CD4-positive, alpha-beta memory T cell (primary cell): ENCODE measurements around the gene SUMO4. TPM values are rescaled to one million over a fixed set of nuclear protein-coding genes. Genes with fewer than 3 reads are reported as not detected.
A peak's percentile ranks its signal among the peaks of the same experiment; 100 is the strongest.

Source experiments
- CTCF ChIA-PET: fragments of 350-600 bp; sonication (Branson Sonifier 250); formaldehyde crosslinking; loops from one replicate; lab custom pipeline; 2021; ENCODE audit warnings: inconsistent platforms; ENCODE audit not compliant: partially characterized antibody; lab: Charles Lee
- POLR2A ChIA-PET: fragments of 350-600 bp; sonication (Branson Sonifier 250); formaldehyde crosslinking; loops from one replicate; lab custom pipeline; 2021; ENCODE audit not compliant: partially characterized antibody; lab: Charles Lee
- DNase-seq, 5 donors: peaks; one replicate each; pipeline versions ENCODE4 v3.0.0 to v3.0.0-alpha.2; 2020 to 2022; ENCODE audit warnings: mixed read lengths in 1 of 5
- H3K27ac ChIP-seq: one replicate; pipeline ENCODE4 v1.7.0; 2013; ENCODE audit warnings: low read depth, low read length
- H3K27me3 ChIP-seq: 2 replicates; pipeline ENCODE4 v1.7.0; 2013; ENCODE audit warnings: mild to moderate bottlenecking, low read length, moderate library complexity; ENCODE audit not compliant: insufficient read depth
- H3K36me3 ChIP-seq: 2 replicates; pipeline ENCODE4 v1.7.0; 2013; ENCODE audit warnings: mild to moderate bottlenecking, low read length, moderate library complexity; ENCODE audit not compliant: insufficient read depth
- H3K4me1 ChIP-seq: 2 replicates; pipeline ENCODE4 v1.7.0; 2013; ENCODE audit warnings: mild to moderate bottlenecking, low read length, moderate library complexity; ENCODE audit not compliant: insufficient read depth
- H3K4me3 ChIP-seq, 2 donors: one replicate each; pipeline ENCODE4 v1.7.0; 2013; ENCODE audit warnings: low read length in 2 of 2, mild to moderate bottlenecking in 1 of 2
- H3K9me3 ChIP-seq, 2 donors: one replicate each; pipeline ENCODE4 v1.7.0; 2013; ENCODE audit warnings: low read length in 2 of 2, control low read depth in 1 of 2; ENCODE audit not compliant: control insufficient read depth in 1 of 2
- H3K27ac Mint-ChIP-seq, 7 donors: one replicate each; pipeline ENCODE4 v1.8.0; 2020 to 2021; ENCODE audit warnings: mixed read lengths in 7 of 7, mild to moderate bottlenecking in 6 of 7, inconsistent platforms in 3 of 7, moderate library complexity in 3 of 7
- H3K27me3 Mint-ChIP-seq, 2 donors: one replicate each; pipeline ENCODE4 v1.8.0; 2020 to 2021; ENCODE audit warnings: mixed read lengths in 2 of 2
- H3K36me3 Mint-ChIP-seq, 2 donors: one replicate each; pipeline ENCODE4 v1.8.0; 2020 to 2021; ENCODE audit warnings: mixed read lengths in 2 of 2, inconsistent platforms in 1 of 2, mild to moderate bottlenecking in 1 of 2
- H3K4me1 Mint-ChIP-seq, 4 donors: one replicate each; pipeline ENCODE4 v1.8.0; 2020 to 2021; ENCODE audit warnings: mixed read lengths in 4 of 4, mild to moderate bottlenecking in 1 of 4
- H3K4me3 Mint-ChIP-seq, 8 donors: one replicate each; pipeline ENCODE4 v1.8.0; 2020 to 2021; ENCODE audit warnings: mixed read lengths in 8 of 8, mild to moderate bottlenecking in 7 of 8, moderate library complexity in 6 of 8, inconsistent platforms in 3 of 8
- H3K9me3 Mint-ChIP-seq, 8 donors: one replicate each; pipeline ENCODE4 v1.8.0; 2020 to 2021; ENCODE audit warnings: mixed read lengths in 8 of 8, mild to moderate bottlenecking in 5 of 8, inconsistent platforms in 3 of 8, moderate library complexity in 1 of 8
- intact Hi-C: fragments of 100-400 bp; cut with micrococcal nuclease; formaldehyde crosslinking; loops from one replicate; pipeline ENCODE4 v1.15.1; 2023
- polyA plus RNA-seq, 2 donors: library from polyadenylated mRNA; unstranded; fragments of 300-500 nt; fragmentation: Illumina TruSeq; gene quantifications; one replicate each; pipeline ENCODE4 v1.2.3, GENCODE V29; 2021
- total RNA-seq, 2 experiments: library from RNA; stranded (reverse); gene quantifications; one replicate each; pipeline ENCODE4 v1.2.3, GENCODE V29; 2021

Gene SUMO4
- total RNA-seq (10 to 100 TPM in 1 of 2 experiments, 1 to 10 TPM in 1; 6.8 to 10.0 TPM), polyA plus RNA-seq (1 to 10 TPM in 1 of 2 donors, not detected in 1; 2.2 TPM)

- H3K27ac Mint-ChIP-seq = peak within 1 kb of the TSS in 3 of 7 donors; percentile 59 to 82 (median 64)
- H3K27me3 Mint-ChIP-seq = no peaks in the 10 kb centered on the region
- Histone ChIP-seq H3K36me3 (peaks cover 42% of the 10 kb centered on the region), H3K27me3 (no peaks in the 10 kb centered on the region), H3K9me3 (no peaks in the 10 kb centered on the region), H3K4me3 (no peak within 1 kb of the TSS), H3K4me1 (peaks cover under 1% of the 10 kb centered on the region), H3K27ac (no peak within 1 kb of the TSS)
- DNase-seq = no peak
- POLR2A ChIA-PET = no interaction called here
- H3K4me3 Mint-ChIP-seq = no peak within 1 kb of the TSS
- no peaks in the 10 kb centered on the region for H3K9me3 Mint-ChIP-seq
- intact Hi-C loops = no loop called here
- H3K4me1 Mint-ChIP-seq = peaks cover 15 to 27% (median 20%) of the 10 kb centered on the region in 4 donors
- peaks cover 69 to 72% of the 10 kb centered on the region in 2 donors for H3K36me3 Mint-ChIP-seq
- CTCF ChIA-PET = interaction anchor here (2.4 kb wide), 1 partner anchor 32 kb away, joined by 7 read pairs; no protein-coding TSS in a partner anchor
Observed at GRCh38 chr6:149400050-149400449, at the start of gene SUMO4. SUMO4 (plus strand) TSS chr6:149400262; CDS start chr6:149400392, 130 bp downstream.

DNA sequence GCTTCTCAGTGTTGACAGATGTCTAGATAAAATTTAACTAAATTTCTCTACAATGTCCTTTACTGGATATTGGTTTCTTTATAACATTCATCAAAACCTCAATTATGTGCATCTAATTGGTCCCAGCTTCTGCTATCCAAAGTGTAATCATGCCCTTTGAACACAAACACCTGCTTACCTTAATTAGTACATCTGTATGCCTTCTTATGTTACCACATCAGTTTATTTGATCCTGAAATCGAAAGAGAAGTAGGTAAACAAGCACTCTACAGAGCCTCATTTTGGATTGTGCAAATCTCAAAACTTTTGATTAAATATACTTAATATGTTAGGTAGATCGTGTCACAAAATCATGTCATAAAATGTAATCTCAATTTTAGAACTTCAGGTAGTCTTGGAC lies 46.1 kb upstream of the SUMO4 start:
- H3K27ac ChIP-seq = no peak overlapping the region
- Mint-ChIP-seq H3K4me1 (peaks cover 55 to 92% (median 75%) of the 10 kb centered on the region in 4 donors), H3K9me3 (no peaks in the 10 kb centered on the region), H3K36me3 (peaks cover 5 to 31% of the 10 kb centered on the region in 2 donors), H3K4me3 (peak overlapping the region in 3 of 8 donors; percentile 12 to 50 (median 33)), H3K27me3 (no peaks in the 10 kb centered on the region), H3K27ac (peak overlapping the region in 4 of 7 donors; percentile 31 to 79 (median 54))
- no peaks in the 10 kb centered on the region for H3K27me3 ChIP-seq
- no peak for DNase-seq
- H3K4me1 ChIP-seq = peaks cover 90% of the 10 kb centered on the region
- intact Hi-C loops = loop anchor here (2.0 kb wide), 1 partner anchor 17 kb away; no protein-coding TSS in a partner anchor
- H3K36me3 ChIP-seq = no peaks in the 10 kb centered on the region
- ChIA-PET POLR2A (no interaction called here), CTCF (no interaction called here)
- H3K4me3 ChIP-seq = no peak overlapping the region
- no peaks in the 10 kb centered on the region for H3K9me3 ChIP-seq

DNA sequence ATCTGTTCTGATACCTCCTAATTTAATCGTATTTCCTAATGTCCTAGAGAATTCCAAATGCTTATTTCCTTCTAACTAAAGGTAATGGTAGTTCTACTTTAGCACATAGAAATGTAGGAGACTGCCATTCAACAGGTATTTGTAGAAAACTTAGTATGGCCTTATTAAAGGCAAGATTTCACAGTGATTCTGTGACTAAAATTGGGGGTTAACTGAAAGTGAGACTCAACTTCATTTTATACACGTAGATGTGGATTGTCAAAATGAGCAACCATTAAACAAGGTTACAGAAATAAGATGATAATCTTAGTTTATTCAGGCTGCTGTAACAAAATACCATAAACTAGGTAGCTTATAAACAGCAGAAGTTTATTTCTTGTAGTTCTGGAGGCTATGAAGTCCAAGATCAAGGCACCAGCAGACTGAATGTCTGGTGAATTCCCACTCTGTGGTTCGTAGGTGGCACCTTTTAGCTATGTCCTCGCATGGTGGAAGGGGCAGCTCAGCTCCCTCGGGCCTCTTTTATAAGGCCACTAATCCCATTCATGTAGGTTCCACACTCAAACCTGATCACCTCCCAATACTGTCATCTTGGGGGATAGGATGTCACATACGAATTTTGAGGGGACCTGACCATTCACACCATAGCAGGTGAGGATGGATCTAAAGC lies 43.8 kb upstream of the SUMO4 start:
- DNase-seq = no peak
- Mint-ChIP-seq H3K4me3 (peak overlapping the region in 2 of 8 donors; percentile 13 to 40), H3K27me3 (no peaks in the 10 kb centered on the region), H3K9me3 (peaks cover 0 to 3% (median 0%) of the 10 kb centered on the region in 8 donors), H3K27ac (peak overlapping the region in 6 of 7 donors; percentile 43 to 87 (median 50)), H3K4me1 (peaks cover 53 to 91% (median 72%) of the 10 kb centered on the region in 4 donors), H3K36me3 (peaks cover 11 to 31% of the 10 kb centered on the region in 2 donors)
- no peak overlapping the region for H3K27ac ChIP-seq
- CTCF ChIA-PET = interaction anchor here (0.8 kb wide), 1 partner anchor 16 kb away, joined by 3 read pairs; no protein-coding TSS in a partner anchor
- peaks cover 92% of the 10 kb centered on the region for H3K4me1 ChIP-seq
- H3K36me3 ChIP-seq = no peaks in the 10 kb centered on the region
- no peaks in the 10 kb centered on the region for H3K9me3 ChIP-seq
- intact Hi-C loops = no loop called here
- H3K4me3 ChIP-seq = no peak overlapping the region
- POLR2A ChIA-PET = no interaction called here
- no peaks in the 10 kb centered on the region for H3K27me3 ChIP-seq

DNA sequence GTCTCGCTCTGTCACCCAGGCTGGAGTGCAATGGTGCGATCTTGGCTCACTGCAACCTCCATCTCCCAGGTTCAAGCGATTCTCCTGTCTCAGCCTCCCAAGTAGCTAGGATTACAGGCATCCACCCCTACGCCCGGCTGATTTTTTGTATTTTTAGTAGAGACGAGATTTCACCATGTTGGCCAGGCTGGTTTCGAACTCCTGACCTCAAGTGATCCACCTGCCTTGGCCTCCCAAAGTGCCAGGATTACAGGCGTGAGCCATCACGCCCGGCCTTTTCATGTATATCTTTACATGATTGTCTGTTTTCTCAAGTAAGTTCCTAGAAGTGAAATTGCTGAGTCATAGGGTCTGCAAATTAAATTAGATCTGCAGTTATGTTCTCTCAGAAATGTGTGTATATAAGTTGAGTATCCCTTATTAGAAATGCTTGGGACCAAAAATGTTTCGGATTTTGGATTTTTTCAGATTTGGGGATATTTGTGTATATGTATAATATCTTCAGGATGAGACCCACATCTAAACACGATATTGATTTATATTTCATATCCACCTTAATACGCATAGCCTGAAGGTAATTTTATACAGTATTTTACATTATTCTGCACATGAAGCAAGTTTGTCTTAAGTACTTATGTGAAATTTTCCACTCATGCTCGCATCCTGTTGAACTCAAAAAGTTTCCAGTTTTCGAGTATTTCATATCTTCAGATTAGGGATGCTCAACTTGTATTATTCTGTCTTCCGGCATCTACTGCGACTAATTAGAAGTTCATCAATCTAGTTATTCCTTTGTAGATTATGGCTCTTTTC lies 42.1 kb upstream of the SUMO4 start:
- ChIA-PET CTCF (interaction anchor here (1.3 kb wide), 1 partner anchor 38 kb away, joined by 3 read pairs; no protein-coding TSS in a partner anchor), POLR2A (interaction anchor here (1.8 to 2.0 kb wide), 2 partner anchors 9 to 14 kb away, joined by 5 to 6 read pairs; no protein-coding TSS in a partner anchor)
- Mint-ChIP-seq H3K9me3 (peaks cover 0 to 7% (median 2%) of the 10 kb centered on the region in 8 donors), H3K27me3 (no peaks in the 10 kb centered on the region), H3K4me3 (peak overlapping the region in 7 of 8 donors; percentile 6 to 64 (median 51)), H3K36me3 (peaks cover 21 to 37% of the 10 kb centered on the region in 2 donors), H3K27ac (peak overlapping the region; percentile 24 to 87 (median 35)), H3K4me1 (peaks cover 55 to 91% (median 74%) of the 10 kb centered on the region in 4 donors)
- H3K27ac ChIP-seq = no peak overlapping the region
- H3K27me3 ChIP-seq = no peaks in the 10 kb centered on the region
- DNase-seq = no peak
- no peaks in the 10 kb centered on the region for H3K9me3 ChIP-seq
- H3K4me1 ChIP-seq = peaks cover 92% of the 10 kb centered on the region
- no peaks in the 10 kb centered on the region for H3K36me3 ChIP-seq
- no peak overlapping the region for H3K4me3 ChIP-seq
- intact Hi-C loops = loop anchor here (2.0 kb wide), 1 partner anchor 13 kb away; no protein-coding TSS in a partner anchor

GRCh38 chr6:149359440-149359839 lies 40.6 kb upstream of the SUMO4 start:
- H3K4me1 ChIP-seq = peaks cover 94% of the 10 kb centered on the region
- ChIA-PET POLR2A (interaction anchor here (1.1 to 2.0 kb wide), 4 partner anchors 10 to 42 kb away, joined by 3 to 6 read pairs (median 4); partner anchors contain the start of gene TAB2), CTCF (interaction anchor here (1.0 to 1.5 kb wide), 3 partner anchors 10 to 72 kb away, joined by 3 to 4 read pairs (median 3); no protein-coding TSS in a partner anchor)
- peak overlapping the region in 5 of 8 donors; percentile 1 to 40 (median 14) for H3K4me3 Mint-ChIP-seq
- no peak for DNase-seq
- H3K27ac Mint-ChIP-seq = peak overlapping the region; percentile 18 to 84 (median 31)
- no peaks in the 10 kb centered on the region for H3K27me3 Mint-ChIP-seq
- no peaks in the 10 kb centered on the region for H3K27me3 ChIP-seq
- H3K27ac ChIP-seq = no peak overlapping the region
- no peaks in the 10 kb centered on the region for H3K36me3 ChIP-seq
- H3K9me3 ChIP-seq = no peaks in the 10 kb centered on the region
- no peak overlapping the region for H3K4me3 ChIP-seq
- peaks cover 59 to 81% (median 72%) of the 10 kb centered on the region in 4 donors for H3K4me1 Mint-ChIP-seq
- H3K9me3 Mint-ChIP-seq = peaks cover 0 to 7% (median 2%) of the 10 kb centered on the region in 8 donors
- intact Hi-C loops = loop anchor here (2.0 kb wide), 1 partner anchor 15 kb away; no protein-coding TSS in a partner anchor
- peaks cover 25 to 33% of the 10 kb centered on the region in 2 donors for H3K36me3 Mint-ChIP-seq

DNA sequence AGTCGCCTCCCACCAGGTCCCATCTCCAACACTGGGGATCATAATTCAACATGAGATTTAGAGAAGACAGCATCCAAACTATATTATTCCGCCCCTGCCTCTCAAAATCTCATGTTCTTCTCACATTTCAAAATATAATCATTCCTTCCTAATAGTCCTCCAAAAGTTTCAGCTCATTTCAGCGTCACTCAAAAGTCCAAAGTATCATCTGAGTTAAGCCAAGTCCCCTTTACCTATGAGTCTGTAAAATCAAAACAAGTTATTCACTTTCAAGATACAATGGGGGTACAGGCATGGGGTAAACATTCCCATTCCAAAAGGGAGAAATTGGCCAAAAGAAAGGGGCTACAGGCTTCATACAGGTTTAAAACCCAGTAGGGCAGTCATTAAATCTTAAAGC lies 39.5 kb upstream of the SUMO4 start:
- peaks cover 65 to 72% (median 69%) of the 10 kb centered on the region in 4 donors for H3K4me1 Mint-ChIP-seq
- peaks cover 25 to 30% of the 10 kb centered on the region in 2 donors for H3K36me3 Mint-ChIP-seq
- peaks cover 94% of the 10 kb centered on the region for H3K4me1 ChIP-seq
- no peaks in the 10 kb centered on the region for H3K27me3 Mint-ChIP-seq
- H3K27me3 ChIP-seq = no peaks in the 10 kb centered on the region
- POLR2A ChIA-PET = interaction anchor here (1.0 to 1.1 kb wide), 3 partner anchors 9 to 43 kb away, joined by 3 to 5 read pairs (median 4); partner anchors contain the start of gene TAB2
- intact Hi-C loops = no loop called here
- no peaks in the 10 kb centered on the region for H3K36me3 ChIP-seq
- H3K9me3 Mint-ChIP-seq = peaks cover 0 to 7% (median 2%) of the 10 kb centered on the region in 8 donors
- H3K27ac ChIP-seq = no peak overlapping the region
- no peaks in the 10 kb centered on the region for H3K9me3 ChIP-seq
- peak overlapping the region in 5 of 7 donors; percentile 49 to 67 (median 61) for H3K27ac Mint-ChIP-seq
- no peak overlapping the region for H3K4me3 ChIP-seq
- CTCF ChIA-PET = no interaction called here
- peak overlapping the region in 1 of 8 donors; percentile 12 for H3K4me3 Mint-ChIP-seq
- no peak for DNase-seq
